ENCODE measurements around the gene ALPP.
"Not testable (repeated sequence)": the region's sequence is repeated elsewhere in the genome, so short reads cannot be mapped to it uniquely, and the experiment has no call there.

DNA sequence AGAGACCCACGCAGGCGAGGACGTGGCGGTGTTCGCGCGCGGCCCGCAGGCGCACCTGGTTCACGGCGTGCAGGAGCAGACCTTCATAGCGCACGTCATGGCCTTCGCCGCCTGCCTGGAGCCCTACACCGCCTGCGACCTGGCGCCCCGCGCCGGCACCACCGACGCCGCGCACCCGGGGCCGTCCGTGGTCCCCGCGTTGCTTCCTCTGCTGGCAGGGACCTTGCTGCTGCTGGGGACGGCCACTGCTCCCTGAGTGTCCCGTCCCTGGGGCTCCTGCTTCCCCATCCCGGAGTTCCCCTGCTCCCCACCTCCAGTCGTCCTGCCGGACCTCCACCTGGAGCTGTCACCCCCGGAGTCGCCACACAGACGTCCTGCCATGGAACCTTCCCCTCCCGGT lies 31.1 kb downstream of the ALPP start:
- TF ChIP-seq, protein P1, sequence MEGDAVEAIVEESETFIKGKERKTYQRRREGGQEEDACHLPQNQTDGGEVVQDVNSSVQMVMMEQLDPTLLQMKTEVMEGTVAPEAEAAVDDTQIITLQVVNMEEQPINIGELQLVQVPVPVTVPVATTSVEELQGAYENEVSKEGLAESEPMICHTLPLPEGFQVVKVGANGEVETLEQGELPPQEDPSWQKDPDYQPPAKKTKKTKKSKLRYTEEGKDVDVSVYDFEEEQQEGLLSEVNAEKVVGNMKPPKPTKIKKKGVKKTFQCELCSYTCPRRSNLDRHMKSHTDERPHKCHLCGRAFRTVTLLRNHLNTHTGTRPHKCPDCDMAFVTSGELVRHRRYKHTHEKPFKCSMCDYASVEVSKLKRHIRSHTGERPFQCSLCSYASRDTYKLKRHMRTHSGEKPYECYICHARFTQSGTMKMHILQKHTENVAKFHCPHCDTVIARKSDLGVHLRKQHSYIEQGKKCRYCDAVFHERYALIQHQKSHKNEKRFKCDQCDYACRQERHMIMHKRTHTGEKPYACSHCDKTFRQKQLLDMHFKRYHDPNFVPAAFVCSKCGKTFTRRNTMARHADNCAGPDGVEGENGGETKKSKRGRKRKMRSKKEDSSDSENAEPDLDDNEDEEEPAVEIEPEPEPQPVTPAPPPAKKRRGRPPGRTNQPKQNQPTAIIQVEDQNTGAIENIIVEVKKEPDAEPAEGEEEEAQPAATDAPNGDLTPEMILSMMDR (conservative IDR thresholded peaks at IDR 0.05; ENCODE audit: low read depth, low read length), result not testable (repeated sequence)
- not testable (repeated sequence) for TF ChIP-seq EZH2 (IDR thresholded peaks at IDR 0.05; ENCODE audit: low read length, unreplicated experiment)

Data from PC-3 (cell line).